ENCODE results near the gene ESR1.
"Not testable (repeated sequence)": the region's sequence is repeated elsewhere in the genome, so short reads cannot be mapped to it uniquely, and the experiment has no call there.

The ESR1 gene

DNA sequence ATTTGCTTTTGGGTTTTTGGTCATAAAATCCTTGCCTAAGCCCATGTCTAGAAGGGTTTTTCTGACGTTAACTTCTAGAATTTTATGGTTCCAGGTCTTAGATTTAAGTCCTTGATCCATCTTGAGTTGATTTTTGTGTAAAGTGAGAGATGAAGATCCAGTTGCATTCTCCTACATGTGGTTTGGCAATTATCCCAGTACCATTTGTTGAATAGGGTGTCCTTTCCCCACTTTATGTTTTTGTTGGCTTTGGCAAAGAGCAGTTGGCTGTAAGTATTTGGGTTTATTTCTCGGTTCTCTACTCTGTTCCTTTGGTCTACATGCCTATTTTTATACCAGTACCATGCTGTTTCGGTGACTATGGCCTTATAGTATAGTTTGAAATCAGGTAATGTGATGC lies 86.9 kb downstream of the ESR1 start:
- not testable (repeated sequence) for DNase-seq (ENCODE audit: low read depth in 2 of 2)

DNA sequence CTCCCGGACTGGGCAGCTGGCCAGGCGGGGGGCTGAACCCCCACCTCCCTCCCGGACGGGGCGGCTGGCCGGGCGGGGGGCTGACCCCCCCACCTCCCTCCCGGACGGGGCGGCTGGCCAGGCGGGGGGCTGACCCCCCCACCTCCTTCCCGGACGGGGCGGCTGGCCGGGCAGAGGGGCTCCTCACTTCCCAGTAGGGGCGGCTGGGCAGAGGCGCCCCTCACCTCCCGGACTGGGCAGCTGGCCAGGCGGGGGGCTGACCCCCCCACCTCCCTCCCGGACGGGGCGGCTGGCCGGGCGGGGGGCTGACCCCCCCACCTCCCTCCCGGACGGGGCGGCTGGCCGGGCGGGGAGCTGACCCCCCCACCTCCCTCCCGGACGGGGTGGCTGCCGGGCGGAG lies 91.7 kb downstream of the ESR1 start:
- not testable (repeated sequence) for DNase-seq (ENCODE audit: low read depth in 2 of 2)

DNA sequence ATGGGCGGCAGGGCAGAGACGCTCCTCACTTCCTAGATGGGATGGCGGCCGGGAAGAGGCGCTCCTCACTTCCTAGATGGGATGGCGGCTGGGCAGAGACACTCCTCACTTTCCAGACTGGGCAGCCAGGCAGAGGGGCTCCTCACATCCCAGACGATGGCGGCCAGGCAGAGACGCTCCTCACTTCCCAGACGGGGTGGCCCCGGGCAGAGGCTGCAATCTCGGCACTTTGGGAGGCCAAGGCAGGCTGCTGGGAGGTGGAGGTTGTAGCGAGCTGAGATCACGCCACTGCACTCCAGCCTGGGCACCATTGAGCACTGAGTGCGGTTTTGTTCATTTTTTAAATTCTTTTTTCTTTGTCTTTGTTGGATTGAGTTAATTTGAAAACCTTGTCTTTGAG lies 92.3 kb downstream of the ESR1 start:
- not testable (repeated sequence) for DNase-seq (ENCODE audit: low read depth in 2 of 2)

DNA sequence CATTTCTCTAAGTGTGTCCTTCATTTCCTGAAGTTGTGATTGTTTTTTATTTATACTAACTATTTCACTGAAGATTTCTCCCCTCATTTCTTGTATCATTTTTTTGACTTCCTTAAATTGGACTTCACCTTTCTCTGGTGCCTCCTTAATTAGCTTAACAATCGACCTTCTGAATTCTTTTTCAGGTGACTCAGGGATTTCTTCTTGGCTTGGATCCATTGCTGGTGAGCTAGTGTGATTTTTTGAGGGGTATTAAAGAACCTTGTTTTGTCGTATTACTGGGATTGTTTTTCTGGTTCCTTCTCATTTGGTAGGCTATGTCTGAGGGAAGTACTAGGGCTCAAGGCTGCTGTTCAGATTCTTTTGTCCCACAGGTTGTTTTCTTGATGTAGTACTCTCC lies 92.8 kb downstream of the ESR1 start:
- no peak for DNase-seq (ENCODE audit: low read depth in 2 of 2)

DNA sequence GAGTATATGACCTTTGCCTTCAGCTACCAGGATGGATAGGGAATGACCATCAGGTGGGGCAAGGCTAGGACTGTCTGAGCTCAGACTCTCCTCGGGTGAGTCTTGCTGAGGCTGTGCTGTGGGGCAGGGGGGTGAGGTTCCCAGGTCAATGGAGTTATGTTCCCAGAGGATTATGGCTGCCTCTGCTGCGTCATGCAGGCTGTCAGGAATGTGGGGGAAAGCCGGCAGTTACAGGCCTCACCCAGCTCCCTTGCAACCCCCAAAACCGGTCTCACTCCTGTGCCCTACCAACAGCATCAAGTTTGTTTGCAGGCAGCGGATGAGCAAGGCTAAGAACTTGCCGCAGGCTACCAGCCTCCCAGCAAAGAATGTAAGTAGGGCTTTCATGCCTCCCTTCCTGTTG lies 93.5 kb downstream of the ESR1 start:
- DNase-seq (ENCODE audit: low read depth in 2 of 2): no peak

DNA sequence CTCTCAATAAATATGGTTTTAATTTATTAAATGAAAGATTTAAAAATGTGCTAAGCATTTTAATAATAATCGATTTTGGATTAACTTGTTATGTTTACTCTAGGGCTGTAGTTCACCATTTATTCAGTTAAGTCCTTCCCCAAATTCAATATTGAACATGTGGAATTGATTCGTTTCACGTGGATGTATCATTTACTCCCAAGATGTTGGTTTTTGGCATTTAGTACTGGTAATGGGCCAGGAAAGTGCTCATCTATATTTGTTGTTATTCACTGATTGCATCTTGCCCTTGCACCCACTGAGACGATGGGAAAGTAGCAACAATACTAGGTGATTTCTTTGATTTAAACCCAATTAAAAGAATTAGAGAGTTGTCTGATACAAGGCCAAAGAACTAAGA lies 97.1 kb downstream of the ESR1 start:
- DNase-seq (ENCODE audit: low read depth in 2 of 2): no peak

DNA sequence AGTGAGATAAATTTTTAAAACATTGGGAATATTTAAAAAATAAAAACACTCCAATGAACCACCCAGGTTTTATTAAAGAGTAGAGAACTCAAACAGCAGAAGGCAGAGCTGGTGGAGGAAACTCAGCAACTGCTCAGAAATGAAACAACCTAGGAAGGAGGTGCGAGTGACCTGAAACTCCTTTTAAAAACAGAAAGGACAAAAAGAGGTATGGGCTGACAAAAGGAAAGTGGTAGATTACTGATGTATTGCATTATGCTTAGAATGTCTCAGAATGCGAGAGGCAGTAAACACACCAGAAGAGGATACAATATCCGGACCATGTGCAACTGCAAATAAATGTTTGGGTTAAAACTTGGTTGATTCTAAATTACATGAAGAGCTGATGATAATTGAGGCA lies 97.6 kb downstream of the ESR1 start:
- no peak for DNase-seq (ENCODE audit: low read depth in 2 of 2)

DNA sequence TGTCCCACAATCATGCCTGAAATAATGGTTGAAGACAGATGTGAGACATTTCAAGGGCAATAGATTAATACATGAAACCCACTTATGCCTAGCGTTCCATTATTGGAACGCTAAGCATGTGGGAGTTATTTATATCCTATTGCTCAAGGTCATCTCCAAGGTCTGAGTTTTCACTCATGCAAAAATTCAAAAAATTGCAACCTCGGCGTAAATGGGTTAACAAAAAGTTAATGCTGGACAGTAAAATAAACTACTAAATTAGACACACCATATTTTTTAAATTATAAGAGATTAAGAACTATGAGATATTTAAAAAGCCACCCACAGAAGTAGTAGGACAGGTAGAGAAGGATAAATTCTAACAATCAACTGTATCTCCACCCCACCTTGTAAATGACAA lies 98.4 kb downstream of the ESR1 start:
- no peak for DNase-seq (ENCODE audit: low read depth in 2 of 2)

DNA sequence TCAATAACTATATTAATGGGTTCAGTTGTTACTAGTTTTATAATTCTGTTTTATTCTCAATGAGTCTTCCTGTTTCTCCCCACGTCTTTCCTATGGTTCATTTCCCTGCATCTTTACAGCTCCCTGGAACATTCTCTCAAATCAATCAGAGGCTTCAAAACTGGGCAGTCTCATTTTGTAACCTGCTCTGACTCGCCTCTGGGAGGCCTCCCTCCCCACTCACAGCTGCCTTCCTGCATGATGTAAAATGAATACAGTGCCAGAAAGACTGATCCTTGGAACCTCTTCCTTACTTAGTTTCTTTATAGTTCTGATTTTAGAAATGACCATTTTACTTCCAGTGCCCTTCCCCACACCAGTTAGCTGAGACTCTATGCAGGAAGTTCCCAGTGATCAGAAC lies 103.9 kb downstream of the ESR1 start:
- no peak for DNase-seq (ENCODE audit: low read depth in 2 of 2)

DNA sequence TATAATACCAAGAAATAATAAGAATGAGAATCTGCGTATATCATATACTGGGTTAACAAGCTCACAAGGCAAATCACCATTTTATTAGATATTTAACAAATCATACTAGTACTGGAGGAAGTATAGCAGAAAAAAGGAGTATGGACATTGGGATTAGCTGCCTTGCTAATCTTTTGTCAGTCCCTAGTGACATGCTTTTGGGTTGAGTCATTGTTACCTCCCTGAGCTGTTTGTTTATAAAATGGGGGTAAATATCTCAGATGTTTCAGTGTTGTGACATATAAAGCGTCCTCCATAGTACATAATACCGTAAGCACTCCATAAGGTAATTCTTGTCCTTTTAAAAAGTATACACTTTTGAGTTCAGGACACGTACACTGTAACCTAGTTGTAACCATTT lies 107.0 kb downstream of the ESR1 start:
- no peak for DNase-seq (ENCODE audit: low read depth in 2 of 2)

DNA sequence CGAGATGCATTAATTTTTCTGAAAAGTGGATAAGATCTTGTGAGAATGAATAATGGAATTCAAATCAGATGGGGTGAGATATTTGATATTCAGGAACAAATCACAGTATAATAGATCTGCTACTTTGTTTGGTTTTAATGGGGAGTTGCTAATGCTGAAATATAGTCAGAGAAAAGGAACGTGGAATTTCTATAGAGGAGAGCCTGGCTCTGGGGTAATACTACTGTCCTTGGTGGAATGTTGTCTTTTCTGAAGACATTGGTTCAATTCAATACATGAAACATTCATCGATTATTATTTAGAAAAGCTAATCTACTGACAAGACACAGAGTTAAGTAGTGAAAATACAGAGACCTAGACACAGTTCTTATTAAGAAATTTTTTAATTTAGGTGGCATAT lies 108.6 kb downstream of the ESR1 start:
- no peak for DNase-seq (ENCODE audit: low read depth in 2 of 2)

DNA sequence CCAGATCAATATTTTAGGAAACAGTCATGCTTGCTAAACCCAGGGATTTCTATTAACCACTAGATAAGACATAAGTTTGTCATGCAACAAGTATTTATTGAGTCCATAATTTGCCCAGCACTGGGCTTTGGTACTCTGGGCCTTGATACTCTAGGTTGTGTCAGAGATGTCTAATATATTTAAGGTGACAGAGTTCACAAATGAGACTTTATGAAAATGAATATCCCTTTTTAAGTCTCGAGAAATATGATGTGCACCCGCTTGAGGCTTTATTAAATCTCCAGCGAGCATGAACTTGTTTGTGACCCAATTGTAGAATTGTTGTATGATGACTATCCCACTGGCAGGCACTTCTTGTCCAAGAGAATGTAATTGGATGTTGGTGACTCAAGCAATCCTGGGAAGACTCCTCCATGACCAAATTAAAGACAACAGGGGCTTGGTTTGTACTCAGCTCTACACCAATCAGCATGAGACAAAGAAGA lies 109.2 kb downstream of the ESR1 start:
- no peak for DNase-seq (ENCODE audit: low read depth in 2 of 2)

DNA sequence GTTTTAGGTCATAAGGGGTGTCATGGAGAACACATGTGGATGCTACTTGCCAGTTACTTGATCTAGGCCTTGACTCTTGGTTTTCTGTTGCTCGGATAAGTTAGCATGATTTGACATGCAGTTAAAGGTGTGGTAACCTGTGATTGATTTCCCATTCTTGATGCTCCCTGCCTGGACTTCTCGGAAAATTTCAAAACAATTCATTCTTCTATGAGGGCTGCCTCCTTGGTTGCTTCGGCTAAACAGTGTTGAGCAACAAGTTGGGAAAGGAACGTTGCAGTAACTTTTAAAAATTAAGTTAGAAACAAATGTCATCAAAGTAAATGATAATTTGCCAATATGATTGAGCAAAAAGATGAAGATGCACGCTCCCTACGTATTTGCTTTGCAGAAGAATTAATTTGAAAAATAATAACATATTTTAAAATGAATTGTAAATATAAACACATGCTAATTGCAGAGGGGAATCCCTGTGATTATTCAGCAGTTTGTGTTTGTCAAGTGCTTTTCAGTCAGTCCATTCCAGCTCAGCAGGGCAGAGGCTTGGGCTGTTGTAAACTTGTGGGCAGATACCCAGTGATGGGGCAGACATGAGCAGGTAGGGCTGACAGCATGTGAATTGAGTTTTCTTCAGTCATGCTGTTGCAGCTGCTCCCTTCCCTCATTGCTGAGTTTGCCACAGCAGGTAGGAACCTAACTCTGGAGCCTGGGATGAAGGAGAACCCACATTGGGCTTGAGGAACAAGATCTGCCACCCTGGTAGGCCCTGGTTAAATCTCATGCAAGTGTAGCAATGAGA lies 110.2 kb downstream of the ESR1 start:
- DNase-seq (ENCODE audit: low read depth in 2 of 2): no peak

DNA sequence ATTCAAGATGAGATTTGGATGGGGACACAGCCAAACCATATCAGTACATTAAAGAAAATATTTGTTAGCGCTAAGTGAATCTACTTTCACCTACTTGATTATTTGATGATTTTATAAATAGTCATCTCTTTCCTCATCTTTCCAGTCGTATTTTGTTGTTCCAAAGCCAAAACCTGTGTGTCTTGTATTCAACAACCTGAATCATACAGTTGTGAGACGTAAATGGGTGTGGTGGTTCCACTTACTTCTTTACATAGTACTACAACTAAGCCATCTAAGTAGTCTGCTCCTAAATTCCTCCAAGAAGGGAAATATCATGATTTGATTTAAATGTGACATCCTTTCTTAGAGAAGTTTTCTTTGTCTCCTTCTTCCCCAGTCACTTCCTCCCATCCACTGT lies 132.8 kb downstream of the ESR1 start:
- no peak for DNase-seq (ENCODE audit: low read depth in 2 of 2)

DNA sequence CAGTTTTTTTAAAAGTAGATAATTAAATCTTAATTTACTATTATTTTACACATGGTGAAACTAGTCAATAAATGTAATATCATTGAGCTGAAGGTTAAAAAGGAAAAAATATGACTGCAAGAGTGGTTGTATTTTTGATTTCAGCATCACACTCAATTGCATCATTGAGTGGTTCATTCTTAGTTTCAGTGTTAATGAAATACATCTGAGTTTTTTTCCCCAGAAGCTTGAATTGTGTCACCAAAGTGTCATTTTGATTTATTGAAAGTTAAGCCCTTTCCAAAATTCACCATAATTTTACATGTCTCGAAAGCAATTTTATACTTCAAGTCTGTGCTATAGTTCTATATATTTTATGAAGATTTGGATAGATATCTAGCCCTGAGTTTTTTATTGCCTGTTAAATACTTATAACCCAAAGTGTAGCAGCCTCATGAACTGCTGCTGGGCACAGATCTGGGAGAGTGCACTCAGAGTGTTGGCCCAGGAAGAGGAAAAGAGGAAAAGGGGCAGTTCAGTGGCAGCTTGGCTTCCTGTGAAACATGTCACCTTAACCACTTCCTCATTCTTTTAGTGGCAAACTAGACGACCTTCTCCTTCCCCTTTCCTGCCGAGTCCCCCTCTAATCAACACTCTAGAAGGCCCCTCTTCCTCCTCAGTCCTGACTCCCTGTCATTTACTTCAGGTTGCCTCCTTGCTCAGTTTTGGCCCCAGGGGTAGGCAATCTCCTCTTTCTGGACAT lies 140.7 kb downstream of the ESR1 start:
- no peak for DNase-seq (ENCODE audit: low read depth in 2 of 2)

DNA sequence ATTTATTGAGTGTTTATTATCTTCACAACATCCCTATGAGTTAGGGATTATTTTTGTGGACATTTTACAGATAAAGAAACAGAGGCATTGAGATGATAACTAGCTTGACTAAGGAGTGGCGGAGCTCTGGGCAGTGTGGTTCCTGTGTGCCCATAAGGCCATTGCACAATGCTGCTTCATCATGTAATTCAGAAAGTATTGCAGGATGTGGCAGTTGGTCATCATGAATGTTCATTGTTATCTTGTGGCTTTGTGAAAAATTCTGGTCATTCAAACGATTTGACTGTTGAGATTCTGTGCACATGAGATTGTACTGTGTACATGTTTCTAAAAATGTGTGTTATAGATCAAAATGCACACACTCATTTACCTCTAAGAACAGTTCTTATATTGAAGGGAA lies 150.8 kb downstream of the ESR1 start:
- no peak for DNase-seq (ENCODE audit: low read depth in 2 of 2)

DNA sequence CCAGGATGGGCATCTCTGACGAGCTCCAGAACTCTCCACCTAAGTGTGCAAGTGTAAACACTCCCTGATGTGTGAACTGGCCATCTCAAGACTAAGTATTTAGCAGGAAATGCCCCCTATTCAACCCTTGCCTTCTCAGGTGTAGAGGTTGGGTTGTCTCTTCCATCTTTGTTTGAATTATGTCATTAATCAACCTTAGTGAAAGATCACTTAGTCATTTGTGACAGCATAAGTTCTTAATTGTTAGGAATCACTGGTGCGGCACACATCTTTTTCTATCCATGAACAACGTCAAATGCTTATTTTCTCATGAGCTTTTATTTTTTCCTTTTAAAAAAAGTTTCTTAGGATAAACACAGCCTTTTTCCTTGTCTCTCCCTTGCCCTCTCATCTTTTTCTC lies 151.6 kb downstream of the ESR1 start:
- DNase-seq (ENCODE audit: low read depth in 2 of 2): no peak

DNA sequence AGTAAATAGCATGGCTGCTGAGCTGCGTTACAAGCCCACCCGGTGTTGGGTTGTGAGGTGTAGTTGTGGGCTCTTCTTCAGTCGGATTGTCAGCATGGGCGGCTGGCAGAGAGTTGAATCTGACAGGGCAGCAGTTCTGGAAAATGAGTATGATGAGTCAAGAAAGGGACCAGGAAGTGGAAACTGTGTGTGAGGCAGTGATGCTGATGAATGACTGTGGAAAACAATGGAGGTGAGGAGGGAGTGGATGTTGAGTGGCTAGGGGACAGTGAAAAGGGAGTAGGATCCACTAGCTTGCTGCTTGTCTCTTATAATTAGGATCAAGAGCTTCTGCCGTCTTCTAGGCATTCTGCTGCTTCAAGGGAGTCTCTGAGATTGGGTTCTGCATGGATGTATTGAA lies 154.3 kb downstream of the ESR1 start:
- DNase-seq (ENCODE audit: low read depth in 2 of 2): no peak

DNA sequence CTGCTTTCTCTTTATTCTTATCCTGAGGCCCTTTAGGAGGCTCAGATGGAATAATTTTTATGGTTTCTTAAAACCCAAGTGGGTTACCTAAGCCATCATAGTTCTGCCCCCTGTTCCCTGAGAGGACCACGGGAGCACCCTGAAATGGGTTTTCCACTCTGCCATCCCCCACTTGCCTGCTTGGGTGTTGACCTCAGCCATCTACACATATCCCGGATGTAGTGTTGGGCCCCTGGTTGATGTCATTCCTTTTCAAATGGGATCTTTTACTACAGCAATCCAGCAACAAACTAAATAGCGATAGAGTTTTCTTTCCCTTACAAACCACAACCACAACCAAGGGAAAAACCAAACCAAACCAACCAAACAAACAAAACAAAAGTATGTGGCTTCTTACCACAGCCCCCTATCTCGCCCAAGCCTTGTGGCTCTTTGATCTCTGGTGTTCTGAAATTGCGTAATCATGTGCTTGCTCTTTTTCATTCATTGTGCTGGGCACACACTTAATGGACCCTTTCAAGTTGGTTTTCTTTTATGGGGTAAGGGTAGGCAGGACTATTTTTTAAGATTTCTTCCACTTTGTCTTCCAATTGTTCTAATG lies 154.9 kb downstream of the ESR1 start:
- no peak for DNase-seq (ENCODE audit: low read depth in 2 of 2)

DNA sequence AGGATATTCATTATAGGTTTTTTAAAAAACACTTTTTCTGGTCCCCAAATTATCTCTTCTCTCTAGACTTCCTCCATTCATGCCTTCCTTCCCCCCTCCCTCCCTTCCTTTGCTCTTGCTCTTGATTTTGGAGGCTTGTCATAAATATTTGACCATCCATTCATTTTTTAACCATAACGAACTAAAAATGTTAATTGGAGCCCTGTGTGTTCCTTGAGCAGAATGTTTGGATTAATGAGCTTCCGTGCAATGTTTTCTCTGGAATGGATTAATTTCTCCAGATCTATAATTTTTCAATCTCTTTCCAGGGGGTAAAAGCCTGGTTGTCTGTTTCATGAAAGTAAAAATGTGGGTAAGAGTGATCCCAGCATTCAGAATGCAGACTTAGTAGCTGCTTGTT lies 155.5 kb downstream of the ESR1 start:
- DNase-seq (ENCODE audit: low read depth in 2 of 2): no peak

DNA sequence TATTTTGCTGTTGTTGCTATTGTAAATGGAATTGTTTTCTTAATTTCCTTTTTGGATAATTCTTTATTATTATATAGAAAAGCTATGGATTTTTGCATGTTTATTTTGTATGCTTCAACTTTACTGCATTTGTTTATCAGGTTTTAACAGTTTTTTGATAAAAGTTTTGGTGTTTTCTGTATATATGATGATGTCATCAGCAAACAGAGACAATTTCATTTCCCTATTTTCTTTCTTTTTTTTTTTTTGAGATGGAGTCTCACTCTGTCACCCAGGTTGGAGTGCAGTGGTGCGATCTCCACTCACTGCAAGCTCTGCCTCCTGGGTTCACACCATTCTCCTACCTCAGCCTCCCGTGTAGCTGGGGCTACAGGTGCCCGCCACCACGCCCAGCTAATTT lies 156.9 kb downstream of the ESR1 start:
- not testable (repeated sequence) for DNase-seq (ENCODE audit: low read depth in 2 of 2)

DNA sequence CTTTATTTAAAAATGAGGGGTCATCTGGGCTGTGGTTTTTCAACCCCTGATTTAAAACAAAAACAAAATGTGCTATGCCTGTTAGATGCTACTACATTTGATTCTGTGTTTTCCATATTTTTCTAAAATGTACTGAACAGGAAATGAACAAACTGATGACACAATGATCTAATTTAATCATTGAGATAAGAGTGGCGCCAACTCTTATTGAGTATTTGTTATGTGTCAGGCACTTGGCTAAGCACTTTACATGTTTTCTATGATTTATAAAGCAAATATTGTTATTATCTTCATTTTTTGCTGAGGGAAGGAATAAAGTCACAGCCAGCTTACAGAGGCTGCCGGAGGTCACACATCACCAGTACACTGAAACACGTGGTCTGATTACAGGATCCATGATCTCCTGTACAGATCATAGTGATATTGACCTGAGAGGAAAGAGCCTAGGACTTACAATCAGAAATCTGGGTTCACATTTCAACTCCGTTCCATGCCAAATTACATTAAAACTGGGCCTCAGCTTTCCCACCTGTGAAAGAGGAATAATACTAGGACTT lies 166.7 kb downstream of the ESR1 start:
- no peak for DNase-seq (ENCODE audit: low read depth in 2 of 2)

DNA sequence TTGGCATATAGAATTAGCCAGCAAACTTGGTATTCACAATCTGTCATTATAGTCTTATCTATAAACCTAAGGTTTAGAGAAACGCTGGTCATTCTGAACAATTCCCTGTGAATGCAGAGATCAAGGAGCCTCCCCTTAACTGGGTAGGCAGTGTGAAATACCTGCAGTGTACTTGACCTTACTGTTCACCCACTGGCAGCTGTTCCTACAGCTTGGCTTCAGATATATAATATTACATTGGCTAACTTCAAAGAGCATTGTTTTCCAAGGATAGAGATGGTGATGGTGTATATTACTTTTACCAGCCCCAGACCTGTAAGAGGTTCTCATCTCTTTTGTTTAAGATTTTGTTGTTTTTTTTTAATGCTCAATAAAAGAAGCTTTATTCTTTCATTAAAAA lies 168.3 kb downstream of the ESR1 start:
- DNase-seq (ENCODE audit: low read depth in 2 of 2): no peak
